ENCODE data around the gene CALN1. TPM values are rescaled to one million over a fixed set of nuclear protein-coding genes. Genes with fewer than 3 reads are reported as not detected.

The CALN1 gene
- total RNA-seq, 2 donors from 2014 or later = 0.52 to 1.6 TPM

DNA sequence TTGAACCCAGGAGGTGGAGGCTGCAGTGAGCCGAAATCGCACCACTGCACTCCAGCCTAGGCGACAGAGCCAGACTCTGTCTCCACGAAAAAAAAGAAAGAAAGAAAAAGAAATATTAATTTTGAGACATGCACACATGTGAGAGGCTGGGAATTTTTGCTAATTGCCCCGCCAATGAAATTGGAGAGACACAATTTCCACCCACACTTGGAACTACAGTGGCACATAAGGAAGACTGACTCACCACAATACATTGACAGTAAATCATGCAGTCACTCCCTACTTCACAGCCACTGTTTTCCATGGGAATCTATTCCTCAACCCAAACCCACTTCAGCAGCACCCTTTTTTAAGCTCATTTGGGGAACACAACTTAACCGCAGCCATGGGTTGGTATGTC is 139.7 kb downstream of the CALN1 start:
- no peaks in the 10 kb centered on the region for H3K9me3 ChIP-seq

DNA sequence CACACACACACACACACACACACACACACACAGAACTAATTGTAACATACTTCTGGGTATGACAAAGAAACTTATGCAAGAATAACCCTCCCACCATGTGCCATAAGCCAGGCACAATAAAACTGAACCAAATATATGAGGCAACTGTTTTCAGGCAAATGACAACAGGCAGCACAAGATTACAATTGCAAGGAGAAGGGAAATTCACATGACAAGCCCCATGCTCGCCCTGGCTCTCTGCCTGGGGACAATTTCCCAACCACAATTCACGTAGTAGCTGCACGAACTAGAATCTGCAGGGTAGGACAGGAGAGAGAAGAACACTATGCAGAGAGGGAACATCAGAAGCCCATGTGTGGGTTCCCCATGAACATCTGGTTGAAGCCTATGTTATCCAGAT is 143.3 kb downstream of the CALN1 start:
- intact Hi-C loops (cut with DNase I) = no loop called here
- H3K27me3 ChIP-seq = no peaks in the 10 kb centered on the region
- H3K4me1 ChIP-seq = no peaks in the 10 kb centered on the region
- H3K36me3 ChIP-seq (replicated peaks in 1 of 2; ENCODE audit: insufficient read depth in 1 of 2, low read depth in 2 of 2) = no peaks in the 10 kb centered on the region
- no peaks in the 10 kb centered on the region for H3K9me3 ChIP-seq
- TF ChIP-seq POLR2A (IDR thresholded peaks at IDR 0.05) (no peak), CTCF (IDR thresholded peaks at IDR 0.05) (no peak)
- no peak for ATAC-seq
- 60 to 76% methylated on average over 3 of the region's 3 CpGs for WGBS, 2 donors
- H3K4me3 ChIP-seq = no peak overlapping the region
- no peak for DNase-seq
- H3K27ac ChIP-seq = no peak overlapping the region

More for the DNA sequence above, 139.7 kb downstream of the CALN1 start:
- H3K4me1 ChIP-seq = no peaks in the 10 kb centered on the region
- no peak overlapping the region for H3K27ac ChIP-seq
- H3K27me3 ChIP-seq = no peaks in the 10 kb centered on the region
- no peak for TF ChIP-seq CTCF (IDR thresholded peaks at IDR 0.05)
- no peak for TF ChIP-seq POLR2A (IDR thresholded peaks at IDR 0.05)
- H3K36me3 ChIP-seq (replicated peaks in 1 of 2; ENCODE audit: insufficient read depth in 1 of 2, low read depth in 2 of 2) = no peaks in the 10 kb centered on the region
- H3K4me3 ChIP-seq = no peak overlapping the region
- ATAC-seq (no peak), DNase-seq (no peak)
- intact Hi-C loops (cut with DNase I) = no loop called here
- WGBS, 2 donors = 87 to 89% methylated on average over 6 of the region's 6 CpGs

GRCh38 chr7:72268090-72268489 is 144.0 kb downstream of the CALN1 start:
- H3K27me3 ChIP-seq = no peaks in the 10 kb centered on the region
- ATAC-seq (no peak), DNase-seq (no peak)
- no peak overlapping the region for H3K4me3 ChIP-seq
- WGBS, 2 donors = 72 to 83% methylated on average over 2 of the region's 2 CpGs
- H3K27ac ChIP-seq = no peak overlapping the region
- no peak for TF ChIP-seq POLR2A (IDR thresholded peaks at IDR 0.05)
- no peaks in the 10 kb centered on the region for H3K9me3 ChIP-seq
- H3K36me3 ChIP-seq (replicated peaks in 1 of 2; ENCODE audit: insufficient read depth in 1 of 2, low read depth in 2 of 2) = no peaks in the 10 kb centered on the region
- no peaks in the 10 kb centered on the region for H3K4me1 ChIP-seq
- intact Hi-C loops (cut with DNase I) = no loop called here

DNA sequence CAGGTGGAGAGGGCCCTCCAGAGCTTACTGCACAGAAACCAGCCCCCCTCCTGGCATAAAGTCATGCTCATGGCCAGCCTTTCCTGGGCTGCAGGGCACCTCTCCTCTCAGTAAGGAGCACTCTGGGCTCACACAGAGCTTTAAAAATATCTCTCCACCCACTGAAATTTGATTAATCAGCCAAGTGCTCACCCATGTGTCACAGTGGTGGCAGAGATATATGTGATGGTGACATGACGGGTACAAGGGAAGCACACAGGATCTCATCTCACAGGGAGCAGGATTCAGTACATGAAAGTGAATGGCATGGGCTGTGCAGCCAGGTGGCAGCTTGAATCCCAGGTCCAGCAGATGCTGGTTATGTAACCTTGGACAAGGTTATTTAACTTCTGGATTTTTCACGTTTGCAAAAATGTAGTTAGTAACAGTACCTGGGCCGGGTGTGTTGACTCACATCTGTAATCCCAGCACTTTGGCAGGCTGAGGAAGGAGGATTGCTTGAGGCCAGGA is 144.8 kb downstream of the CALN1 start:
- intact Hi-C loops (cut with DNase I) = no loop called here
- 38 to 47% methylated on average over 3 of the region's 3 CpGs for WGBS, 2 donors
- no peaks in the 10 kb centered on the region for H3K9me3 ChIP-seq
- no peak for TF ChIP-seq POLR2A (IDR thresholded peaks at IDR 0.05)
- TF ChIP-seq CTCF (IDR thresholded peaks at IDR 0.05) = no peak
- no peak for ATAC-seq
- no peak overlapping the region for H3K27ac ChIP-seq
- H3K27me3 ChIP-seq = no peaks in the 10 kb centered on the region
- no peak overlapping the region for H3K4me3 ChIP-seq
- H3K4me1 ChIP-seq = no peaks in the 10 kb centered on the region
- DNase-seq = no peak
- H3K36me3 ChIP-seq (replicated peaks in 1 of 2; ENCODE audit: insufficient read depth in 1 of 2, low read depth in 2 of 2) = no peaks in the 10 kb centered on the region

- TF ChIP-seq POLR2A (IDR thresholded peaks at IDR 0.05) (no peak), CTCF (IDR thresholded peaks at IDR 0.05) (no peak)
These were observed 145.4 kb downstream of the CALN1 start for GRCh38 chr7:72266771-72267170.

More at GRCh38 chr7:72266771-72267170, 145.4 kb downstream of the CALN1 start:
- intact Hi-C loops (cut with DNase I) = no loop called here
- H3K36me3 ChIP-seq (replicated peaks in 1 of 2; ENCODE audit: insufficient read depth in 1 of 2, low read depth in 2 of 2) = no peaks in the 10 kb centered on the region
- 45 to 61% methylated on average over 2 of the region's 2 CpGs for WGBS, 2 donors
- H3K4me1 ChIP-seq = no peaks in the 10 kb centered on the region
- no peak overlapping the region for H3K4me3 ChIP-seq
- H3K9me3 ChIP-seq = no peaks in the 10 kb centered on the region
- no peak overlapping the region for H3K27ac ChIP-seq
- H3K27me3 ChIP-seq = no peaks in the 10 kb centered on the region
- ATAC-seq (no peak), DNase-seq (no peak)
